ENCODE data around the gene OTUD3.

Gene OTUD3

GRCh38 chr1:19946971-19947370 is 64.8 kb downstream of the OTUD3 start:
- no peak for DNase-seq (ENCODE audit: low read depth in 3 of 3, low spot score in 1 of 3)

- no peak for DNase-seq (ENCODE audit: low read depth in 3 of 3, low spot score in 1 of 3)
Observed at GRCh38 chr1:19949016-19949415, 66.8 kb downstream of the OTUD3 start.

GRCh38 chr1:19954059-19954458 is 71.9 kb downstream of the OTUD3 start:
- no peak for DNase-seq (ENCODE audit: low read depth in 3 of 3, low spot score in 1 of 3)

- no peak for DNase-seq (ENCODE audit: low read depth in 3 of 3, low spot score in 1 of 3)
Observed at GRCh38 chr1:19955534-19956170, 73.5 kb downstream of the OTUD3 start.

- DNase-seq (ENCODE audit: low read depth in 3 of 3, low spot score in 1 of 3), result no peak
Observed at GRCh38 chr1:19957779-19958178, 75.6 kb downstream of the OTUD3 start.

- no peak for DNase-seq (ENCODE audit: low read depth in 3 of 3, low spot score in 1 of 3)
Observed at GRCh38 chr1:19960591-19960990, 78.4 kb downstream of the OTUD3 start.
